Glomerular endothelial cell (primary cell): ENCODE data around the gene RGS3. TPM values are rescaled to one million over a fixed set of nuclear protein-coding genes. Genes with fewer than 3 reads are reported as not detected.
"Not testable (repeated sequence)": the region's sequence is repeated elsewhere in the genome, so short reads cannot be mapped to it uniquely, and the experiment has no call there.

Experiments
- DNase-seq: peaks from one replicate; pipeline ENCODE4 v3.0.0-alpha.2; 2011; ENCODE audit warnings: low read depth, low spot score; ENCODE audit errors: extremely low read depth
- total RNA-seq: library from RNA; depleted of rRNA; stranded (reverse); fragments of >200 nt; gene quantifications from 2 replicates; pipeline ENCODE4 v1.2.3, GENCODE V29; 2015

The RGS3 gene
- 281 and 602 TPM in 2 replicates for total RNA-seq

GRCh38 chr9:113463418-113464285 lies at the start of gene RGS3:
RGS3 (plus strand) TSS chr9:113463727; CDS start chr9:113463803, 76 bp downstream.
- no peak for DNase-seq

DNA sequence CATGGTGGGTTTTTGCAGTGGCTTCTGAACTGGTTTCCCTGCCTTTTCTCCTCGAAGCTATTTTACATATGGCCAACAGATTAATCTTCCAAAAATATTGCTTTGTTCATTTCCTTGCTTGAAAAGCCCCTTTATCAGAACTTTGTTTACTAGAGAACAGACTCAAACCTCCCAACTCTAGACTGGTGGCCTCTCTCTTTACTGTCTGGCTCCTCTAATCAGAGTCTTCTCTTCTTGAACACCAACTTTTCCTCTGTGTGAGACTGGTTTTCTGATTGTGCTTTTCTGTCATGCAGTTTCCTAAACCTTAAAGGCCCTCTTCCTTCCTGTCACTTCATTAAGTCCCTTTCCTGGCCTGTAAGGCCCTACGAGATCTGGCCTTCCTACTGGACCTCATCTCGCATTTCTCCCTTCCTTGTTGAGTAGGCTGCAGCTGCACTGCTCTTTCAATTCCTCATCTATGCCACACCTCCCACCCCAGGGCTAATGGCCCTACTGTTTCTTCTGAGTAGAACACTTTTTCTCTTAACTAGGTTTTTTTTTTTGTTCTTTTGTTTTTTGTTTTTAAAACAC lies 47.3 kb upstream of the RGS3 start:
- DNase-seq = no peak

DNA sequence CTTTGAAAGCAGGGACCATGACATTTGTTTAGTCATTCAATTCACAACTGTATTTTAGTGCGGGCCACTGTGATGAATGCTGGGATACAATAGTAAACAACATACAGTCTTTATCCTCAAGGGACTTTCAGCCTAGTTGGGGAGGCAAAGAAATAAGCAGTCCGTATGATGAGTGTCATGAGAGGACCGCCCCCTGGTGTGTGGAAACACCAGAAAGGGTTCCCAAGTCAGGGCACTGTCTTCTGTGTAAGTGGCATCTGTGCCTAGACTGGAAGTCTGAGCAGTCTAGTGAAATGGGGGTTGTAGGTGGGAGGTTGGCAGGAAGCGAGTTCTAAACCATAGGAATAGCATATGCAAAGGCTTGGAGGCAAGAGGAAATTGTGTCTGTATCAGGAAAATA lies 46.2 kb upstream of the RGS3 start:
- no peak for DNase-seq

DNA sequence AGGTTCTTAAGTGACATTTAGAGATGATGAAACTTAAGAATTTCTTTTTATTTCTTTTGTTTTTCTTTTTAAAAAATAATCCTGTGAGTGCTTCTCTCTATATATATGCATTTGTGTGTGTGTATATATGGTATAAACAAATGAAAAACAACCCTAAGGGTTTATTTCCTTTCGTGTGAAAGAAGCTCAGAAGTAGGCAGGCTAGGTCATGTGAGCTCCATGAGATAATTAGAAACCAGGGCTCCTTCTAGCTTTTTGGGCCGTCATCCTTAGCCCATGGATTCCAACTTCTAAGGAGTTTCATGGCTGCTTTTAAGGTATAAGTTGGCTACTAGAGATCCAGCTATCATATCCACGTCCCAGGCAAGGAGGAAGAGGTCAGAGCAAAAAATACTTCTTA lies 41.8 kb upstream of the RGS3 start:
- DNase-seq = no peak

- DNase-seq = no peak
These were observed 38.5 kb upstream of the RGS3 start for GRCh38 chr9:113425072-113425471.

DNA sequence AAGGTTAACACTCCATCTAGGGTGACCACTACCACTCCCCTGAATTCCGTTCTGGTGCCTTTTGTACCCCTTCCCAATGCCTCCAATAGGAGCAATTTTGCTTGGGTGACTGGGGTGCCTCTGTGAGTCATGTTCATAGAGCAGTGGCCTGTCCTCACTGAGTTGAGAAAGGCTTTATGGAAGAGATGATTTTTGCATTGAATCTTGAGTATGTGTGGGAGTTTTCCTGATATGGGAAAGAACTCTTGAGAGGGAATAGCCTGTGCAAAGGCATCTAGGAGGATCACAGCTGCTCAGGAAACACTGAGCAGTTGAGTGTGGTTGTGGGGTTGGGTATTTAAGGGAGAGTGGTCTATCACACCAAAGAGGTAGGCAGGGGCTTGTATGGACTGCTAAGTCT lies 36.8 kb upstream of the RGS3 start:
- DNase-seq = no peak

DNA sequence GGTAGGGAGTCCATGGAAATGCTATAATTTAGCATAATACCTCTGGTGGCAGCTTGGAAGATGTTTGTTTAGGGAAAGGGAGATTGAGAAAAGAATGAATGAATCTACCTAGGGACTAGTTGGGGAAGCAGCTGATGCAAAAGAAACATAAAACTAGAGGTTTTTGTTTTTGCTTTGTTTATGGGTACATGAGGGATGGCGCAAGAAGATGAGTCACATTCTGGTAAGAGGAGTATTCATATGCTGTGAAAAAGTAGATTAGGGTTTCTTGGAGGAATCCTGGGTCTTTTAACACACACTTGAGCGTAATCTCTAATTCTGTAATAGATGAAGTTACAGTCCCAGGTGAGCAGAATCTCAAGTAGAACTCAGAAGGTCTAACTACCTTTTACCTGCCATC lies 35.9 kb upstream of the RGS3 start:
- DNase-seq = no peak

DNA sequence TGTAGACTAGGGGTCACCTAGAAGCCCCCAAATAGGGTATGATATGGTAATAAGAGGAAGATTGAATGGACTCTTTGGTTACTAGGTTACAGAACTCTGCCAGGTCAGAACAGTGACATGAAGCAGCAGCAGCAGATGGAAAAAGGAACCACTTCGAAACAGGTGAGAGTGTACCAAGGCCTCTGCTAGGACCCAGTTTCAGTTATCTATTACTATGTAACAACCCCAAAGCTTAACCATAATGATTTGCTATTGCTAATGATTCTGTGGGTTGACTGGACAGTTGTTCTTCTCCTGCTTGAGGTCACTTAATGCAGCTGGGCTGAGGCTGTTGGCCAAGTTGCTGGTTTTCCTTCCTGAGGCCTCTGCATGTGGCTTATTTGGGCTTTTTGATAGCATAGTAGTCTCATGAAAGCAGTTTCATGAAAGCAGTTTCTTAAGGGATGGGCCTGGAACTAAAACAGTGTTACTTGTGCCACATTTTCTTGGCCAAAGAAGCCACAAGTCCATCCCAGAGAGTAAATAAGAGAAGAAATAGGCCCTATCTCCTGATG lies 35.4 kb upstream of the RGS3 start:
- no peak for DNase-seq

GRCh38 chr9:113431191-113431590 lies 32.3 kb upstream of the RGS3 start:
- DNase-seq = no peak

- no peak for DNase-seq
These were observed 26.6 kb upstream of the RGS3 start for GRCh38 chr9:113436728-113437515.

DNA sequence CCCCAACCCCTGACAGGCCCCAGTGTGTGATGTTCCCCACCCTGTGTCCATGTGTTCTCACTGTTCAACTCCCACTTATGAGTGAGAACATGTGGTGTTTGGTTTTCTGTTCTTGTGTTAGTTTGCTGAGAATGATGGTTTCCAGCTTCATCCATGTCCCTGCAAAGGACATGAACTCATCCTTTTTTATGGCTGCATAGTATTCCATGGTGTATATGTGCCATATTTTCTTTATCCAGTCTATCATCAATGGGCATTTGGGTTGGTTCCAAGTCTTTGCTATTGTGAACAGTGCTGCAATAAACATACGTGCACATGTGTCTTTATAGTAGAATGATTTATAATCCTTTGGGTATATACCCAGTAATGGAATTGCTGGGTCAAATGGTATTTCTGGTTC lies 25.8 kb upstream of the RGS3 start:
- DNase-seq = not testable (repeated sequence)

DNA sequence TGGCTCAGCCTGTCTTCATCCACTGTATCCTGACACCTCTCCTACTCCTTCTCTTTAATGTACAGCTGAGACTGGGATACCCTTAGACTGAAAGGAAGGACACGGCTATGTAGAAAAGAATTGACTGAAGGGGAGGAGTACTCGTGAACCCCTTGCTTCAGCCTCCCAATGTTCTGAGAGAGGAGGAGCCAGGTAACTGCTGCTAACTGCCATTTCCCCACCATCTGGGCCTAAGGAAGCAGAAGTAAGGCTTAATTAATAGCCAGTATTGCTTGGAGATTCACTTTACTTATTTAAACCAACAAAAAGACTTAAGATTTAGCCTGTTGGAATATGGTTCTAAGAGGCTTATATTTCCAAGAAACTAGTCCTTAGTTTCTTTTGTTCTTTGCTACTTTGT lies 18.8 kb upstream of the RGS3 start:
- no peak for DNase-seq

DNA sequence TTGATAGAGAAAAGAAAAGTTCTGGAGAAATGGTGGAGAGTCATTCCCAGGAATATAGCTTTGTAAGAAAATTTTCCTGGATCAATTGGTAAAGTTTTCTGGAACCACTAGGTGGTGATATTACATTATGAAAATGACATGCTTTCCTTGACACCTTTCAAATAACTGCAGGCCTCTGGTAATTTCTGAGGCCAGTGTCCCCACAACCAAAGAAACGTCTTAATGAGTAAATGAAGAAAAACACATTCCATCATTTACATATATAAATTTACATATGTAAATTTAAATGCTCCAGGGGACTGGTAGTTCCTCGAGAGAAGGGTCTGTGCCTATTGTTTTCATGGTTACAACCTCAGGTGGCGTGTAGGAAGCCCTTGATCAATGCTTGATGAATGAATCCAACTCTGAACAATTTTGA lies 17.2 kb upstream of the RGS3 start:
- peak; percentile 73 for DNase-seq

GRCh38 chr9:113449376-113449775 lies 14.2 kb upstream of the RGS3 start:
- DNase-seq = no peak

DNA sequence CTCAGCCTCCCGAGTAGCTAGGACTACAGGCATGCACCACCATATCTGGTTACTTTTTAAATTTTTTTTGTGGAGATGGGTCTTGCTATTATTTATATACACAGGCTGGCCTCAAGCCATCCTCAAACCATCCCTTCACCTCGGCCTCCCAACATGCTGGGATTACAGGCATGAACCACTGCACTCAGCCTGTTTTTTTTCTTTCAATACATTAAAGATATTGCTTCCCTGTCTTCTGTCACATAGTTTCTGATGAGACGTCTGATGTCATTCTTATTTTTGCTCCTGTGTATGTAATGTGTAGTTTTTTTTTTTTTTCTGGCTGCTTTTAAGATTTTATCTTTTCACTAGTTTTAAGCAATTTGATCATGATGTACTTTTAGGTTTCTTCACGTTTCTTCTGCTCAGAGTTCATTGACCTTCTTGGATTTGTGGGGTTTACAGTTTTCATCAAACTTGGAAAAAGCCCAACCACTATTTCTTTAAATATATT lies 11.4 kb upstream of the RGS3 start:
- DNase-seq = no peak

- DNase-seq = peak; percentile 86
These were observed 8.4 kb upstream of the RGS3 start for GRCh38 chr9:113454914-113455761.

- no peak for DNase-seq
These were observed 7.3 kb upstream of the RGS3 start for GRCh38 chr9:113456235-113456634.

- no peak for DNase-seq
These were observed 2.2 kb upstream of the RGS3 start for GRCh38 chr9:113461285-113461684.

DNA sequence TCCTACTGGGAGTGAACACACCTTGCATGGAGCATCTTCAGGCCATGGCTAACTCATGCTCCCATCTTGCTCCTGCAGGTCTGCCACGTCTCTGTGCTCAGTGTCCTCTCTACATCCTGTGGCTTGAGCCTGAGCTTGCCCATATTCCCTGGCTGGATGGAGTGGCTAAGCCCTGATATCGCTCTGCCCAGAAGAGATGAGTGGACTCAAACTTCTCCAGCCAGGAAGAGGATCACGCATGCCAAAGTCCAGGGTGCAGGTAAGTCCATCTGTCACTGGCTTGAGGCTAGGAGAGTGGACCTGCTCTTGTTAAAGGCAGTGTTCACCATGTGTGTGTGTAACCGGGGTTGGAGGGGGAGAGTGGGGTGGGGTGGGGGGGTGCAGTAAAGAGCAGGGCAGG lies 1.6 kb upstream of the RGS3 start:
- DNase-seq = no peak

- no peak for DNase-seq
These were observed 693 bp upstream of the RGS3 start for GRCh38 chr9:113462781-113463286.
